Tibial nerve (tissue), 4 donors: Measurements from ENCODE around the gene GART.

Source experiments
- EP300 ChIP-seq, 2 donors: sonication (generic); formaldehyde crosslinking; IDR thresholded peaks; one replicate each; pipeline ENCODE4 v1.6.1; 2017; ENCODE audit warnings: antibody characterized with exemption in 2 of 2, mild to moderate bottlenecking in 1 of 2
- POLR2A ChIP-seq, 2 donors: fragments of 450-650 bp; IDR thresholded peaks; one replicate each; pipeline ENCODE4 v1.6.1; 2017; ENCODE audit warnings: antibody characterized with exemption in 2 of 2, mild to moderate bottlenecking in 2 of 2, moderate library complexity in 2 of 2
- TF ChIP-seq, protein P1 (sequence below), 5 experiments: fragments of 200-600 bp in 3 of 5; fragments of 450-650 bp in 2 of 5; sonication (generic) in 3 of 5; IDR thresholded peaks; one replicate each; pipeline ENCODE4 v1.5.1; 2016 to 2019; ENCODE audit warnings: antibody characterized with exemption in 5 of 5, mild to moderate bottlenecking in 3 of 5, moderate library complexity in 2 of 5

DNA sequence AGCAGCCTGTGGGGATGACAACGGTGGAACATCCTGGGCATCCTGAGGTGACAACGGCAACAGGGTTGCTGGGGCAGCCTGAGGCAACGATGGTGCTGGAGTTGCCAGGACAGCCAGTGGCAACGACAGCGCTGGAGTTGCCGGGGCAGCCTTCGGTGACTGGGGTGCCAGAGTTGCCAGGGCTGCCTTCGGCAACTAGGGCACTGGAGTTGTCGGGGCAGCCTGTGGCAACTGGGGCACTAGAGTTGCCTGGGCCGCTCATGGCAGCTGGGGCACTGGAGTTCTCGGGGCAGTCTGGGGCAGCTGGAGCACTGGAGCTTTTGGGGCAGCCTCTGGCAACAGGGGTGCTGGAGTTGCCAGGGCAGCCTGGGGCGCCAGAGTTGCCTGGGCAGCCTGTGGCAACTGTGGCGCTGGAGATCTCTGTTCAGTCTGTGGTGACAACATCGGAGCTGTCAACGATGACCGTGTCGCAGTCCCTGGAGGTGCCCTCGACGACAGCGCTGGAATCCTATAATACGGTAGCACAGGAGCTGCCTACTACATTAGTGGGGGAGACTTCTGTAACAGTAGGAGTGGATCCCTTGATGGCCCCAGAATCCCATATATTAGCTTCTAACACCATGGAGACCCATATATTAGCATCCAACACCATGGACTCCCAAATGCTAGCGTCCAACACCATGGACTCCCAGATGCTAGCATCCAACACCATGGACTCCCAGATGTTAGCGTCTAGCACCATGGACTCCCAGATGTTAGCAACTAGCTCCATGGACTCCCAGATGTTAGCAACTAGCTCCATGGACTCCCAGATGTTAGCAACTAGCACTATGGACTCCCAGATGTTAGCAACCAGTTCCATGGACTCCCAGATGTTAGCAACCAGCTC is 9.1 kb upstream of the GART start:
- TF ChIP-seq POLR2A (IDR thresholded peaks at IDR 0.05) (no peak), EP300 (IDR thresholded peaks at IDR 0.05) (no peak)
- TF ChIP-seq, protein P1, sequence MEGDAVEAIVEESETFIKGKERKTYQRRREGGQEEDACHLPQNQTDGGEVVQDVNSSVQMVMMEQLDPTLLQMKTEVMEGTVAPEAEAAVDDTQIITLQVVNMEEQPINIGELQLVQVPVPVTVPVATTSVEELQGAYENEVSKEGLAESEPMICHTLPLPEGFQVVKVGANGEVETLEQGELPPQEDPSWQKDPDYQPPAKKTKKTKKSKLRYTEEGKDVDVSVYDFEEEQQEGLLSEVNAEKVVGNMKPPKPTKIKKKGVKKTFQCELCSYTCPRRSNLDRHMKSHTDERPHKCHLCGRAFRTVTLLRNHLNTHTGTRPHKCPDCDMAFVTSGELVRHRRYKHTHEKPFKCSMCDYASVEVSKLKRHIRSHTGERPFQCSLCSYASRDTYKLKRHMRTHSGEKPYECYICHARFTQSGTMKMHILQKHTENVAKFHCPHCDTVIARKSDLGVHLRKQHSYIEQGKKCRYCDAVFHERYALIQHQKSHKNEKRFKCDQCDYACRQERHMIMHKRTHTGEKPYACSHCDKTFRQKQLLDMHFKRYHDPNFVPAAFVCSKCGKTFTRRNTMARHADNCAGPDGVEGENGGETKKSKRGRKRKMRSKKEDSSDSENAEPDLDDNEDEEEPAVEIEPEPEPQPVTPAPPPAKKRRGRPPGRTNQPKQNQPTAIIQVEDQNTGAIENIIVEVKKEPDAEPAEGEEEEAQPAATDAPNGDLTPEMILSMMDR (IDR thresholded peaks at IDR 0.05): no peak
